Measurements from ENCODE around the gene KRT71. TPM values are rescaled to one million over a fixed set of nuclear protein-coding genes. Genes with fewer than 3 reads are reported as not detected.

KRT71 gene
- total and polyA plus RNA-seq, 8 donors: not detected

DNA sequence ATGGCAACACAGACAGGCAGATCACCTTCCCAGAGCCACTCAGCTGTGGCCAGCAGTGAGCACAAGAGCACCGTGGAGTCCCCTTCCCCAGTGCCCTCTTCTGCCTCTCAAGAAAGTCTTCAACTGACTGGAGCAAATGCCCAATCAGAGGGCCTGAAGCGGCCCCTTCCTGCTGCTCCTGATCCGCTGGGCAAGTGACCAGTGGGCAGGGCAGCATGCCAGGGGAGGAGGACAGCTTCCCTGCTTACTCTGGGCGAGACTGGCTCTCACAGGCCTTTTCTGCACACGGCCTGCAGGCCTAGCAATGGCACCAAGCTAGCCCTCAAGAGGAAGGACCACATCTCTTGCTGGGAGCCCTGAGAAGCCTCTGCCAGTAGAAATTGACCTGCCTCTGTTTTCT, 890 bp downstream of the KRT71 start:
- TF ChIP-seq POLR2A (IDR thresholded peaks at IDR 0.05) (no peak), EP300 (IDR thresholded peaks at IDR 0.05) (no peak), POLR2AphosphoS5 (IDR thresholded peaks at IDR 0.05) (no peak)
- TF ChIP-seq, protein P1, sequence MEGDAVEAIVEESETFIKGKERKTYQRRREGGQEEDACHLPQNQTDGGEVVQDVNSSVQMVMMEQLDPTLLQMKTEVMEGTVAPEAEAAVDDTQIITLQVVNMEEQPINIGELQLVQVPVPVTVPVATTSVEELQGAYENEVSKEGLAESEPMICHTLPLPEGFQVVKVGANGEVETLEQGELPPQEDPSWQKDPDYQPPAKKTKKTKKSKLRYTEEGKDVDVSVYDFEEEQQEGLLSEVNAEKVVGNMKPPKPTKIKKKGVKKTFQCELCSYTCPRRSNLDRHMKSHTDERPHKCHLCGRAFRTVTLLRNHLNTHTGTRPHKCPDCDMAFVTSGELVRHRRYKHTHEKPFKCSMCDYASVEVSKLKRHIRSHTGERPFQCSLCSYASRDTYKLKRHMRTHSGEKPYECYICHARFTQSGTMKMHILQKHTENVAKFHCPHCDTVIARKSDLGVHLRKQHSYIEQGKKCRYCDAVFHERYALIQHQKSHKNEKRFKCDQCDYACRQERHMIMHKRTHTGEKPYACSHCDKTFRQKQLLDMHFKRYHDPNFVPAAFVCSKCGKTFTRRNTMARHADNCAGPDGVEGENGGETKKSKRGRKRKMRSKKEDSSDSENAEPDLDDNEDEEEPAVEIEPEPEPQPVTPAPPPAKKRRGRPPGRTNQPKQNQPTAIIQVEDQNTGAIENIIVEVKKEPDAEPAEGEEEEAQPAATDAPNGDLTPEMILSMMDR (IDR thresholded peaks at IDR 0.05): no peak

DNA sequence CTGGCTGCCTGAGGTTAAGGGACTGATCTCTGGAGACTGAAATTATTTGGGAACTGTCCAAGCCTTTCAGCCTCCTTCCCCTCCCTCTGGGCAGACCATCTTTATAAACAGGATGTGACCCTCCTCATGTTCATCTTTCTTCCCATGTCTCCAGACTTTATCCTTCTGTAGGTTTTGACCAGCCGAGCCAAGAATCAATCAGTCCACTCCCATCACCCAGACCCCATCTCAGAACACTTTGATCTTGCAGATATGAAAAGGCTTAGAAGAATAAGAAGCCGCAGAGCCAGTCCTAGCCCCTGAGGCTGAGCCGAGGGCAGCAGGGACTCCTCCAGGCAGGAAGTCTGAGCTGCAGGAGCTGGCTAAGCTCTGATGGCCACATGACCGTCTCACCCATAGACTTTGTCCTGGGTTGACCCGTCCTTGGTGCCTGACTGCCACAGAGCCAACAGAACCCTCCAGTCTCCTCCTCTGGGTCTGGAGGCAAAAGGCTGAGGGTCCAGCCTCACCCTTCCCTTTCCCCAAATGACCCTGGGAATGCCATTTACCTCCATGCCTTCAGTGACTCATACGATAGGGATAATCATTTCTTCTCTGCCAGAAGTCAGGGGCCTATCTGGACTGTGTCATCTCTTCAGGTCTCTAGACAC, 1.6 kb downstream of the KRT71 start:
- Histone ChIP-seq H3K27me3 (peaks cover 0 to 15% (median 0%) of the 10 kb centered on the region in 3 donors), H3K4me1 (no peaks in the 10 kb centered on the region), H3K9me3 (no peaks in the 10 kb centered on the region), H3K27ac (no peak overlapping the region), H3K4me3 (no peak overlapping the region), H3K36me3 (no peaks in the 10 kb centered on the region)
- peak in 1 of 2 donors; percentile 32 for DNase-seq
- TF ChIP-seq POLR2AphosphoS5 (IDR thresholded peaks at IDR 0.05) (no peak), POLR2A (IDR thresholded peaks at IDR 0.05) (no peak), EP300 (IDR thresholded peaks at IDR 0.05) (no peak)
- TF ChIP-seq, protein P1 (IDR thresholded peaks at IDR 0.05): no peak
- intact Hi-C loops (cut with DNase I; ENCODE audit: low total_unique reads): no loop called here
- WGBS, 5 donors: 38 to 64% (median 44%) methylated on average over 6 of the region's 6 CpGs

More for the DNA sequence above, 890 bp downstream of the KRT71 start:
- peaks cover 0 to 11% (median 0%) of the 10 kb centered on the region in 3 donors for H3K27me3 ChIP-seq
- no peaks in the 10 kb centered on the region for H3K4me1 ChIP-seq
- H3K36me3 ChIP-seq: no peaks in the 10 kb centered on the region
- 50 to 75% (median 68%) methylated on average over 5 of the region's 5 CpGs for whole genome bisulfite sequencing, 5 donors
- H3K4me3 ChIP-seq: no peak overlapping the region
- no peaks in the 10 kb centered on the region for H3K9me3 ChIP-seq
- intact Hi-C loops (cut with DNase I; ENCODE audit: low total_unique reads): no loop called here
- no peak overlapping the region for H3K27ac ChIP-seq
- DNase-seq: no peak

- TF ChIP-seq POLR2AphosphoS5 (IDR thresholded peaks at IDR 0.05) (no peak), POLR2A (IDR thresholded peaks at IDR 0.05) (no peak), EP300 (IDR thresholded peaks at IDR 0.05) (no peak)
- TF ChIP-seq, protein P1 (IDR thresholded peaks at IDR 0.05): no peak
- intact Hi-C loops (cut with DNase I; ENCODE audit: low total_unique reads): no loop called here
- WGBS, 5 donors: 78 to 90% (median 87%) methylated on average over 15 of the region's 15 CpGs
- no peaks in the 10 kb centered on the region for H3K36me3 ChIP-seq
- no peak overlapping the region for H3K4me3 ChIP-seq
- peaks cover 0 to 17% (median 0%) of the 10 kb centered on the region in 3 donors for H3K27me3 ChIP-seq
- H3K9me3 ChIP-seq: no peaks in the 10 kb centered on the region
- no peak overlapping the region for H3K27ac ChIP-seq
- no peaks in the 10 kb centered on the region for H3K4me1 ChIP-seq
- no peak for DNase-seq
These were observed 6.8 kb downstream of the KRT71 start for GRCh38 chr12:52546126-52546525.

- Histone ChIP-seq H3K36me3 (no peaks in the 10 kb centered on the region), H3K4me1 (peaks cover 4 to 8% (median 5%) of the 10 kb centered on the region in 4 donors), H3K27me3 (peaks cover 0 to 9% (median 0%) of the 10 kb centered on the region in 3 donors), H3K9me3 (no peaks in the 10 kb centered on the region), H3K4me3 (no peak overlapping the region), H3K27ac (no peak overlapping the region)
- intact Hi-C loops (cut with DNase I; ENCODE audit: low total_unique reads): no loop called here
- 70 to 78% (median 74%) methylated on average over 16 to 17 of the region's 17 CpGs for WGBS, 5 donors
- DNase-seq: no peak
- TF ChIP-seq POLR2A (IDR thresholded peaks at IDR 0.05): no peak
- TF ChIP-seq POLR2AphosphoS5 (IDR thresholded peaks at IDR 0.05): no peak
These were observed 8.7 kb downstream of the KRT71 start for GRCh38 chr12:52543985-52544883.
